DND-41 (cell line): ENCODE measurements around the gene BPIFA2.

ENCODE experiments used
- CTCF ChIP-seq: IDR thresholded peaks from 2 replicates; pipeline ENCODE4 v1.5.1; 2012; ENCODE audit warnings: borderline replicate concordance, low read length, moderate library complexity, mild to moderate bottlenecking; ENCODE audit not compliant: poor library complexity, severe bottlenecking; ENCODE audit errors: extremely low read depth
- EZH2 ChIP-seq: IDR thresholded peaks from 3 replicates; pipeline ENCODE4 v1.6.1; 2012; ENCODE audit warnings: borderline replicate concordance, low read depth, mild to moderate bottlenecking, moderate library complexity, low read length, inconsistent platforms; ENCODE audit not compliant: severe bottlenecking

- TF ChIP-seq CTCF = no peak
- no peak for TF ChIP-seq EZH2
Measured at GRCh38 chr20:33202451-33202850, 34.5 kb downstream of the BPIFA2 start.
